B cell (primary cell): ENCODE data around the gene FAM149B1. TPM values are rescaled to one million over a fixed set of nuclear protein-coding genes. Genes with fewer than 3 reads are reported as not detected.
A peak's percentile ranks its signal among the peaks of the same experiment; 100 is the strongest.

Experiments used
- ATAC-seq: fragments of 200-7000 bp; cut with Tn5 transposase; one replicate; pipeline ENCODE4 v1.10.0; 2021; ENCODE audit warnings: low read depth, mild to moderate bottlenecking, moderate number of reproducible peaks, moderate library complexity
- CTCF ChIA-PET: fragments of 350-600 bp; sonication (Branson Sonifier 250); formaldehyde crosslinking; loops from one replicate; lab custom pipeline; 2021; ENCODE audit warnings: antibody characterized with exemption, inconsistent platforms; lab: Charles Lee
- POLR2A ChIA-PET: fragments of 350-600 bp; sonication (Branson Sonifier 250); formaldehyde crosslinking; loops from one replicate; lab custom pipeline; 2021; ENCODE audit warnings: antibody characterized with exemption; lab: Charles Lee
- DNase-seq: peaks from one replicate; pipeline ENCODE4 v3.0.0; 2013
- H2AFZ ChIP-seq: 2 replicates; pipeline ENCODE4 v1.6.1; 2012; ENCODE audit warnings: mild to moderate bottlenecking, low read depth, low read length; ENCODE audit not compliant: insufficient read depth, poor library complexity, severe bottlenecking
- H3K27ac ChIP-seq, 2 donors: 1 replicate in 1 of 2; 2 replicates in 1 of 2; pipeline ENCODE4 v1.5.1; 2012 to 2013; ENCODE audit warnings: low read length in 2 of 2, mild to moderate bottlenecking in 2 of 2, moderate library complexity in 1 of 2
- H3K27me3 ChIP-seq, 4 experiments: fragments of 200-600 bp in 1 of 4; sonication (generic) in 1 of 4; replicated peaks in 1 of 4; 1 replicate in 2 of 4; 2 replicates in 2 of 4; pipeline versions ENCODE4 v1.6.1 to v1.7.0; 2013 to 2016; ENCODE audit warnings: low read length in 3 of 4, mild to moderate bottlenecking in 2 of 4, mixed read lengths in 1 of 4, moderate library complexity in 1 of 4; ENCODE audit not compliant: insufficient read depth in 4 of 4, control insufficient read depth in 3 of 4; ENCODE audit errors: control extremely low read depth in 1 of 4
- H3K36me3 ChIP-seq, 2 experiments: replicated peaks in 1 of 2; 1 replicate in 1 of 2; 2 replicates in 1 of 2; pipeline versions ENCODE4 v1.6.1 to v1.7.1; 2013; ENCODE audit warnings: low read length in 1 of 2; ENCODE audit not compliant: insufficient read depth in 2 of 2, control insufficient read depth in 1 of 2; ENCODE audit errors: control extremely low read depth in 1 of 2, extremely low read depth in 1 of 2
- H3K4me1 ChIP-seq, 2 donors: fragments of 200-600 bp in 1 of 2; sonication (generic) in 1 of 2; 1 replicate in 1 of 2; 2 replicates in 1 of 2; pipeline versions ENCODE4 v1.5.1 to v1.6.1; 2013 to 2017; ENCODE audit warnings: low read length in 2 of 2; ENCODE audit not compliant: control insufficient read depth in 2 of 2, insufficient read depth in 2 of 2
- H3K4me2 ChIP-seq: replicated peaks from 2 replicates; pipeline ENCODE3; 2012; ENCODE audit warnings: mild to moderate bottlenecking, low read depth, low read length; ENCODE audit not compliant: poor library complexity, severe bottlenecking
- H3K4me3 ChIP-seq, 5 experiments: fragments of 200-600 bp in 1 of 5; sonication (generic) in 1 of 5; 1 replicate in 3 of 5; 2 replicates in 2 of 5; pipeline versions ENCODE4 v1.5.1 to v1.7.0; 2011 to 2016; ENCODE audit warnings: low read length in 4 of 5, mild to moderate bottlenecking in 4 of 5, low read depth in 2 of 5, control low read depth in 1 of 5, moderate library complexity in 1 of 5; ENCODE audit not compliant: insufficient read depth in 1 of 5; ENCODE audit errors: control extremely low read depth in 1 of 5, extremely low read depth in 1 of 5
- H3K79me2 ChIP-seq: fragments of 200-600 bp; sonication (generic); one replicate; pipeline ENCODE4 v1.6.0; 2016; ENCODE audit warnings: low read length; ENCODE audit not compliant: control insufficient read depth, insufficient read depth
- H3K9ac ChIP-seq: fragments of 200-600 bp; sonication (generic); 2 replicates; pipeline ENCODE4 v1.6.1; 2017; ENCODE audit warnings: mild to moderate bottlenecking, low read length, moderate library complexity
- H3K9me3 ChIP-seq, 3 donors: one replicate each; pipeline versions ENCODE4 v1.6.1 to v1.7.1; 2013; ENCODE audit warnings: low read length in 2 of 3; ENCODE audit not compliant: control insufficient read depth in 2 of 3, insufficient read depth in 1 of 3; ENCODE audit errors: control extremely low read depth in 1 of 3
- H4K20me1 ChIP-seq: 2 replicates; pipeline ENCODE4 v1.6.0; 2012; ENCODE audit warnings: mild to moderate bottlenecking, low read length; ENCODE audit not compliant: insufficient read depth, control insufficient read depth, poor library complexity, severe bottlenecking
- H3K27ac Mint-ChIP-seq: one replicate; pipeline ENCODE4 v1.8.0; 2021; ENCODE audit warnings: mixed read lengths
- H3K27me3 Mint-ChIP-seq: one replicate; pipeline ENCODE4 v1.8.0; 2021; ENCODE audit warnings: mixed read lengths
- H3K4me1 Mint-ChIP-seq: one replicate; pipeline ENCODE4 v1.8.0; 2021; ENCODE audit warnings: mixed read lengths
- H3K4me3 Mint-ChIP-seq: one replicate; pipeline ENCODE4 v1.8.0; 2021; ENCODE audit warnings: mixed read lengths
- H3K9me3 Mint-ChIP-seq: one replicate; pipeline ENCODE4 v1.8.0; 2022; ENCODE audit warnings: mixed read lengths; ENCODE audit not compliant: insufficient read depth
- CTCF ChIP-seq: fragments of 200-600 bp; IDR thresholded peaks from one replicate; pipeline ENCODE4 v1.8.0; 2022; ENCODE audit warnings: antibody characterized with exemption, mild to moderate bottlenecking
- EZH2 ChIP-seq: IDR thresholded peaks from 2 replicates; pipeline ENCODE4 v1.6.1; 2012; ENCODE audit warnings: borderline replicate concordance, low read depth, mild to moderate bottlenecking, moderate library complexity, low read length; ENCODE audit not compliant: insufficient read depth, poor library complexity, severe bottlenecking
- WGBS: methylation state at CpG from one replicate; pipeline ENCODE4 v1.1.5; 2013; ENCODE audit warnings: missing lambda C conversion rate; ENCODE audit not compliant: insufficient coverage; 5-methylcytosine and 5-hydroxymethylcytosine counted together
- intact Hi-C: fragments of 100-400 bp; cut with micrococcal nuclease; formaldehyde crosslinking; loops from one replicate; pipeline ENCODE4 v1.10.0; 2022
- polyA plus RNA-seq: library from polyadenylated mRNA; depleted of rRNA; stranded (reverse); fragments of >200 nt; gene quantifications from 2 replicates; pipeline ENCODE4 v1.2.3, GENCODE V29; 2012
- total RNA-seq, 2 donors: library from RNA; stranded (reverse); fragments of 120-200 nt in 1 of 2; gene quantifications; 1 replicate in 1 of 2; 2 replicates in 1 of 2; pipeline versions ENCODE4 v1.2.3 to v1.2.4, GENCODE V29; 2013 to 2022

The FAM149B1 gene
- total and polyA plus RNA-seq, 2 donors (not counting 1 experiment from before 2014, with no cell fraction given) = 22.5 to 24.3 TPM

GRCh38 chr10:73163096-73163495 lies 4.8 kb upstream of the FAM149B1 start:
- no peak for ATAC-seq
- H3K4me1 ChIP-seq = peaks cover 11 to 16% of the 10 kb centered on the region in 2 donors
- ChIA-PET POLR2A (no interaction called here), CTCF (interaction anchor here (0.7 to 1.0 kb wide), 5 partner anchors 9 to 67 kb away, joined by 3 to 6 read pairs (median 4); partner anchors contain the start of gene P4HA1)
- no peak overlapping the region for H3K27ac ChIP-seq
- H2AFZ ChIP-seq = no peak overlapping the region
- H3K9me3 ChIP-seq = no peaks in the 10 kb centered on the region
- H3K4me2 ChIP-seq = no peak overlapping the region
- Mint-ChIP-seq H3K27ac (no peak overlapping the region), H3K9me3 (no peaks in the 10 kb centered on the region), H3K27me3 (no peaks in the 10 kb centered on the region), H3K4me1 (peaks cover 56% of the 10 kb centered on the region), H3K4me3 (no peak overlapping the region)
- no peak overlapping the region for H3K4me3 ChIP-seq
- H3K79me2 ChIP-seq = peaks cover 83% of the 10 kb centered on the region
- TF ChIP-seq CTCF = no peak
- no peak for TF ChIP-seq EZH2
- intact Hi-C loops = no loop called here
- no peak for DNase-seq
- WGBS = 100% methylated on average over 2 of the region's 2 CpGs
- peaks cover 16% of the 10 kb centered on the region for H4K20me1 ChIP-seq
- no peak overlapping the region for H3K9ac ChIP-seq
- peaks cover 10 to 24% of the 10 kb centered on the region in 2 experiments for H3K36me3 ChIP-seq
- no peaks in the 10 kb centered on the region for H3K27me3 ChIP-seq

DNA sequence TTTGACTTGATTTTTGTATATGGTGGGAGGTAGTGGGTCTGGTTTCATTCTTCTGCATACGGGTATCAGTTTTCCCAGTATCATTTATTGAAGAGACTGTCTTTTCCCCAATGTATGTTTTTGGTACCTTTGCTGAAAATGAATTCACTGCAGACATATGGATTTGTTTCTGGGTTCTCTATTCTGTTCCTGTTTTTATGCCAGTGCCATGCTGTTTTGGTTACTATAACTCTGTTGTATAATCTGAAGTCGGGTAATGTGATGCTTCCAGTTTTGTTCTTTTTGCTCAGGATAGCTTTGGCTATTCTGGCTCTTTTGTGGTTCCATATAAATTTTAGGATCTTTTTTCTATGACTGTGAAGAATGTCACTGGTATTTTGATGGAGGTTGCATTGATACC lies 947 bp upstream of the FAM149B1 start:
- Histone ChIP-seq H3K27ac (peak overlapping the region in 1 of 2 donors; percentile 90), H3K36me3 (peaks cover 3 to 13% of the 10 kb centered on the region in 2 experiments), H3K4me1 (peaks cover 18 to 22% of the 10 kb centered on the region in 2 donors), H3K79me2 (peaks cover 64% of the 10 kb centered on the region), H4K20me1 (peaks cover 4% of the 10 kb centered on the region), H3K4me3 (peak overlapping the region; percentile 72 to 99 (median 98)), H3K9ac (peak overlapping the region; percentile 76), H3K4me2 (peak overlapping the region; percentile 73), H3K9me3 (no peaks in the 10 kb centered on the region), H2AFZ (no peak overlapping the region), H3K27me3 (no peaks in the 10 kb centered on the region)
- ATAC-seq = no peak
- intact Hi-C loops = loop anchor here (5.0 kb wide), 3 partner anchors 330 to 575 kb away; partner anchors contain the start of genes MICU1, PPP3CB and SEC24C
- H3K4me3 Mint-ChIP-seq = peak overlapping the region; percentile 100
- no peak for TF ChIP-seq CTCF
- TF ChIP-seq EZH2 = no peak
- no peak for DNase-seq
- H3K4me1 Mint-ChIP-seq = peaks cover 43% of the 10 kb centered on the region
- H3K27me3 Mint-ChIP-seq = no peaks in the 10 kb centered on the region
- POLR2A ChIA-PET = no interaction called here
- WGBS = 83% methylated on average over 1 of the region's 2 CpGs
- H3K9me3 Mint-ChIP-seq = no peaks in the 10 kb centered on the region
- H3K27ac Mint-ChIP-seq = peak overlapping the region; percentile 97
- CTCF ChIA-PET = no interaction called here
